ENCODE measurements around the gene NR6A1. TPM values are rescaled to one million over a fixed set of nuclear protein-coding genes. Genes with fewer than 3 reads are reported as not detected.
A peak's percentile ranks its signal among the peaks of the same experiment; 100 is the strongest.
"Not testable (repeated sequence)": the region's sequence is repeated elsewhere in the genome, so short reads cannot be mapped to it uniquely, and the experiment has no call there.

NR6A1 gene
- total RNA-seq, 1 donor from 2014 or later = 4.0 TPM

DNA sequence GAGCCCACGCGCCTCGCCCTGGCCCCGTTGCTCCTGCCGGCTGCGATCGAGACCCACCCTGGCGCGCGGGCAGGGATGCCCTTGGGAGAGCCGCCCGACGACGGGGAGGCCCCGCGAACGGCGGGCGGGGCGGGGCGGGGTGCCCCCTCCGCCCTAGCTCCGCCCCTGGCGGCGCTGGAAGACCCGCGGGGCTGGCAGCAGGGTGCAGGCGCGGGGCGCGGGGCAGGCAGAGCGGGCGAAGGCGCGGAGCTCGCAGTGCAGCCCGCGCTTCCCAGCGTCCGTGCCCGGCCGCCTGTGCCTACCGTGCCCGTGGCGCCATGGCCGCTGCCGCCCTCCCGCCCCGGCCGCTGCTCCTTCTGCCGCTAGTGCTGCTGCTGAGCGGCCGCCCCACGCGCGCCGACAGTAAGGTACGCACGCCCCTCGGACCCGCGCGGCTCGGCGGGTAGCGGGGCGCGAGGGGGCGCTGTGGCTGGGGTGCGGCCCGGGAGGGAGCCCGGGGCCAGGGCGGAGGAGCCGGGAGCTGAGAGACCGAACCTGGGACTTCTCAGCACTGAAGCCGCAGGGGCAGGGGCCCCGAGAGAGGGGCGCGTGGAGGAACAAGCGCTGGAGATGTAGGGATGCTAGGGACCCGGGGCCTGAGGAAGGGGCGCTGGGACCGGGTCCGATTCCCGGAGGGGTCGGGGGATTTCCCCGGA, 6.0 kb upstream of the NR6A1 start, which contains the start of gene OLFML2A:
OLFML2A (plus strand) TSS at position 180 of the 695 bp plus-strand sequence; CDS start at position 318, 138 bp downstream.
- peak within 1 kb of the TSS; percentile 36 for H3K27ac ChIP-seq
- peaks cover 21% of the 10 kb centered on the region for H3K4me1 ChIP-seq

DNA sequence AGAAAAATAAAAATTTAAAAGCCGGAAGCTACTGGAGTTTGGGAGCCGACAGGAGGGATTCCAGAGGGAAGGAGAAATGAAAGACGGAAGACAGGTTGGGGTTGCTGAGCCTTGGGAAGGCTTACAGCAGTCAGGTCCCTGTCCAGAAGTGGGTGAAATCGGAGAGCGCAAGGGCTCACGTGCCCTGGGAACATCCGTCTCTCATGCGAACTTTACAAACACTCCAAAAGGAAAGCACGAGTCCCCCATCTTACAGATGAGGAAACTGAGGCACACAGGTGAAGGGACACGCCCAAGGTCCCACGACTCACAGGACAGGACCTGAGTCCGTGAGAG, 5.5 kb upstream of the NR6A1 start:
- peak overlapping the region; percentile 54 for H3K4me3 ChIP-seq
- no peak overlapping the region for H3K27ac ChIP-seq
- no peaks in the 10 kb centered on the region for H3K27me3 ChIP-seq
- peaks cover 21% of the 10 kb centered on the region for H3K4me1 ChIP-seq
- no peaks in the 10 kb centered on the region for H3K36me3 ChIP-seq
- H3K9me3 ChIP-seq = no peaks in the 10 kb centered on the region
- no peak for DNase-seq
- no peak for ATAC-seq
- TF ChIP-seq, protein P1, sequence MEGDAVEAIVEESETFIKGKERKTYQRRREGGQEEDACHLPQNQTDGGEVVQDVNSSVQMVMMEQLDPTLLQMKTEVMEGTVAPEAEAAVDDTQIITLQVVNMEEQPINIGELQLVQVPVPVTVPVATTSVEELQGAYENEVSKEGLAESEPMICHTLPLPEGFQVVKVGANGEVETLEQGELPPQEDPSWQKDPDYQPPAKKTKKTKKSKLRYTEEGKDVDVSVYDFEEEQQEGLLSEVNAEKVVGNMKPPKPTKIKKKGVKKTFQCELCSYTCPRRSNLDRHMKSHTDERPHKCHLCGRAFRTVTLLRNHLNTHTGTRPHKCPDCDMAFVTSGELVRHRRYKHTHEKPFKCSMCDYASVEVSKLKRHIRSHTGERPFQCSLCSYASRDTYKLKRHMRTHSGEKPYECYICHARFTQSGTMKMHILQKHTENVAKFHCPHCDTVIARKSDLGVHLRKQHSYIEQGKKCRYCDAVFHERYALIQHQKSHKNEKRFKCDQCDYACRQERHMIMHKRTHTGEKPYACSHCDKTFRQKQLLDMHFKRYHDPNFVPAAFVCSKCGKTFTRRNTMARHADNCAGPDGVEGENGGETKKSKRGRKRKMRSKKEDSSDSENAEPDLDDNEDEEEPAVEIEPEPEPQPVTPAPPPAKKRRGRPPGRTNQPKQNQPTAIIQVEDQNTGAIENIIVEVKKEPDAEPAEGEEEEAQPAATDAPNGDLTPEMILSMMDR (IDR thresholded peaks at IDR 0.05) = no peak
- intact Hi-C loops (cut with DNase I) = no loop called here

More for the DNA sequence above, 6.0 kb upstream of the NR6A1 start, which contains the start of gene OLFML2A:
- Histone ChIP-seq H3K36me3 (no peaks in the 10 kb centered on the region), H3K9me3 (no peaks in the 10 kb centered on the region), H3K4me3 (peak within 1 kb of the TSS; percentile 54), H3K27me3 (no peaks in the 10 kb centered on the region)
- intact Hi-C loops (cut with DNase I) = no loop called here
- DNase-seq (peak; percentile 67), ATAC-seq (peak; percentile 58)
- TF ChIP-seq, protein P1 (IDR thresholded peaks at IDR 0.05) = peak; percentile 48

DNA sequence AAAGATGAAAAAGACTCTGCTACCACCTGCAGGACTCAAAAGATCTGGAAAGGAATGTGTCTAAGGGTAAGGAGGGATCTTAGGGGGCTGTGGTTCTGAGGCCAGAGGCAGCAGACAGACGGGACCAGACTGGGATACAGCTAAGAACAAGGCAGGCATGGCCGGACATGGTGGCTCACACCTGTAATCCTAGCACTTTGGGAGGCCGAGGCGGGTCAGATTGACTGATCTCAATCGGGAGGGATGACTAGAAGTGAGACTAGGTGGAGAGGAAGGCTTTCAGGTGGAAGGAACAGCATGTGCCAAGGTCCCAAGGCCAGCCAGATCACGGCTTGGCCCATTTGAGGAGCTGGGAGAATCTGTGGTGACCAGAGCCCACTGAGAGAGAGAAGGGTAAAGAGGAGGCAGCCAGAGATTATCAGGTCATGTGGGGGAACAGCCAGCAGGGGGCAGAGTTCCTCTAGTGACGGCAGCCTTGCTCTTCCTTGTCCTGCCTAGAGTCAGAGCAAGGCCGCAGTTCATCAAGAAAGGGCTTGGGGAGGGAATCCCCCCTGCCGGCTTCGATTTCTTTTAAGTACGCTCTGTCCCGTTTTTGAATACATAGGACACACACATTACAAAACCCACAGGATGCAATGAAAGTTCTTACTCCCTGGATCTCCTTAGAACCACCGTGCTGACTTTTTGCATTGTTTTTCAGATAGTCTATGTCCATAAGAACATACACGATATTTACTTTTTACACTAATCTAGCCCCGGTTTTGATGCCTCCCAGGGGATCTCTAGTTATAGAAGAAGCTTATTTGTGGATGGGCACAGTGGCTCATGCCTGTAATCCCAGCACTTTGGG, 3.2 kb upstream of the NR6A1 start:
- peak; percentile 62 for ATAC-seq
- Histone ChIP-seq H3K27me3 (peaks cover 6% of the 10 kb centered on the region), H3K4me1 (peaks cover 20% of the 10 kb centered on the region), H3K36me3 (no peaks in the 10 kb centered on the region), H3K4me3 (no peak overlapping the region), H3K27ac (no peak overlapping the region), H3K9me3 (no peaks in the 10 kb centered on the region)
- intact Hi-C loops (cut with DNase I) = no loop called here
- peak; percentile 88 for DNase-seq
- TF ChIP-seq, protein P1 (IDR thresholded peaks at IDR 0.05) = peak; percentile 84

DNA sequence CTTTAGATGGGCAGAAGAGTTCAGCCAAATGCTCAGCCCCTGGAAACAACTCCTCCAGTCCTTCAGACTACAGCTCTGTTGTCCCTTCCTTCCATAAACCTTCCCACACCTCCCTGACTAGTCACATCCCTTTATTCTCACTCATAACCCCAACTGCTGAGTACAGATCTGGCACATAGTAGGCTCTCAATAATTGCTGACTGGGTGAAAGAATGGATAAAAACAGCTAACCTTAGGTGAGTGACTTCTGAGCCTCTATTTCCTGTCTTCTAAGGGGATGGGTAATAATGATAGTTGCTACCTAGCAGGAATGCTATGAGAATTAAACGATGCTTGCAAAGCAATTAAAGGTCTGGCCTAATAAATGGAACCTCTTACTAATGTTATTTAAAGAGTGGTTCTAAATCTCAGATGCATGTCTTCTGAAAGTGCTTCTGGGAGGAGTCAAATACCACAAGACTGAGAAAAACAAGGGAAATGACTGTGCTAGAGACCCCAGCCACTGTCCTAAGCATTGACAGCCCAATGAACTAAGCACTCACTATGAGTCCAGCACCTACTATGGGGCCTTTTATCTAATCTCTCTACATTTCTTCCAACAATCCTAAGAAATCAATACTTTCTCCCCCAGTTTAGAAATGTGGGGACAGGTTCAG, 2.5 kb upstream of the NR6A1 start:
- DNase-seq = no peak
- no peaks in the 10 kb centered on the region for H3K36me3 ChIP-seq
- no peaks in the 10 kb centered on the region for H3K9me3 ChIP-seq
- peaks cover 14% of the 10 kb centered on the region for H3K4me1 ChIP-seq
- peaks cover 12% of the 10 kb centered on the region for H3K27me3 ChIP-seq
- intact Hi-C loops (cut with DNase I) = loop anchor here (2.0 kb wide), 1 partner anchor 79 kb away; the partner anchor contains the start of gene WDR38
- no peak overlapping the region for H3K4me3 ChIP-seq
- H3K27ac ChIP-seq = no peak overlapping the region
- no peak for ATAC-seq
- TF ChIP-seq, protein P1 (IDR thresholded peaks at IDR 0.05) = no peak

DNA sequence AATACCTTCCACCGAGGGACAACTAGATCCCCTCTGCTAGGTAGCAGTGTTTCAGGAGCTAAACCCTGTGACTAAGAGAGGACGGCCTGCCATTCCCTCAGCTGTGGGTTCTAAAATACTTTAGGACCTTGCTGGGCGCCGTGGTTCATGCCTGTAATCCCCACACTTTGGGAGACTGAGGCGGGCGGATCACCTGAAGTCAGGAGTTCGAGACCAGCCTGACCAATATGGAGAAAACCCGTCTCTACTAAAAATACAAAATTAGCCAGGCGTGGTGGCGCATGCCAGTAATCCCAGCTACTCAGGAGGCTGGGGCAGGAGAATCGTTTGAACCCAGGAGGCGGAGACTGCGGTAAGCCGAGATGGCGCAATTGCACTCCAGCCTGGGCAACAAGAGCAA, 1.8 kb upstream of the NR6A1 start:
- H3K4me3 ChIP-seq, ATAC-seq, DNase-seq, H3K9me3 ChIP-seq, H3K27ac ChIP-seq, H3K36me3 ChIP-seq: not testable (repeated sequence)
- Histone ChIP-seq H3K4me1 (peaks cover 11% of the 10 kb centered on the region), H3K27me3 (peaks cover 19% of the 10 kb centered on the region)
- intact Hi-C loops (cut with DNase I) = loop anchor here (2.0 kb wide), 1 partner anchor 80 kb away; the partner anchor contains the start of gene WDR38

Data from upper lobe of right lung (tissue), 1 donor.